CD4-positive, alpha-beta T cell treated with Interleukin-4 for 4 hours (primary cell): ENCODE results near the gene CST3.
"Not testable (repeated sequence)": the region's sequence is repeated elsewhere in the genome, so short reads cannot be mapped to it uniquely, and the experiment has no call there.

Experiments used
- DNase-seq: peaks from one replicate; pipeline ENCODE4 v3.0.0-alpha.2; 2020

The CST3 gene, protein sequence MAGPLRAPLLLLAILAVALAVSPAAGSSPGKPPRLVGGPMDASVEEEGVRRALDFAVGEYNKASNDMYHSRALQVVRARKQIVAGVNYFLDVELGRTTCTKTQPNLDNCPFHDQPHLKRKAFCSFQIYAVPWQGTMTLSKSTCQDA

DNA sequence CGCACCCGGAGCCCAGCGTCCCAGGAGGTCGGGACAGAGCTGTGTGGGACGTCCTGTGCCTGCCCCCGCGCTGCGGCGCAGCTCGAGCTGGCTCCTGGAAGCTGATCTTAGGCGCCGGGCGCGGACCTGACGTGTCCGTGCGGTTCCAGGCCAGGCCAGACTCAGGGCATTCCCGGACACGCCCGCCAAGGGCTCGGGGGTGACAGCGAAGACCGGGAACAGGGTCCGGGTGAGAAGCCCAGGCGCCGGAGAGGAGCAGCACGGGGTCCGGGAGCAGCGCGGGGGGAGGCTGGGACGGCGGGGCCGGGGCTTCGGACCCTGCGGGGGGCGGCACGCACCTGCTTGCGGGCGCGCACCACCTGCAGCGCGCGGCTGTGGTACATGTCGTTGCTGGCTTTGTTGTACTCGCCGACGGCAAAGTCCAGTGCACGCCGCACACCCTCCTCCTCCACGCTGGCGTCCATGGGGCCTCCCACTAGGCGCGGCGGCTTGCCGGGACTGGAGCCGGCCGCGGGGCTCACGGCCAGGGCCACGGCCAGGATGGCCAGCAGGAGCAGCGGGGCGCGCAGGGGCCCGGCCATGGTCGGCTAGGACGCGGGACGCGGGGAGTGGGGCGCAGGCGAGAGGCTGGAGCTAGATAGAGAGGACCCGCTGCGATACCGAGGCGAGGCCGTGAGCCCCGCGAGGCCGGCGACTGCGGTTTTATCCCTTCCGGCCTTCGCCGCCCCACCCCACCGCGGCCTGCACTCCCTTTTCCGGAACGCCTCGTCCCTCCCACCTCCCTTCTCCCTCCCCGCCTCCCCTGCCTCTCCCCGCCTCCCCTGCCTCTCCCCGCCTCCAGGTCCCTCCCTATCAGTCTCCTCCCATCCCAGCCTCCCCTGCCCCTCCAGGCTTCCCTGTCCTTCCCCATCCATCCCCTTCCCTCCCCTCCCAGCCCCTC lies at the start of gene CST3:
CST3 (minus strand) TSS at position 674 of the 940 bp plus-strand sequence; CDS start at position 581, 93 bp downstream.
- peak; percentile 9 for DNase-seq

DNA sequence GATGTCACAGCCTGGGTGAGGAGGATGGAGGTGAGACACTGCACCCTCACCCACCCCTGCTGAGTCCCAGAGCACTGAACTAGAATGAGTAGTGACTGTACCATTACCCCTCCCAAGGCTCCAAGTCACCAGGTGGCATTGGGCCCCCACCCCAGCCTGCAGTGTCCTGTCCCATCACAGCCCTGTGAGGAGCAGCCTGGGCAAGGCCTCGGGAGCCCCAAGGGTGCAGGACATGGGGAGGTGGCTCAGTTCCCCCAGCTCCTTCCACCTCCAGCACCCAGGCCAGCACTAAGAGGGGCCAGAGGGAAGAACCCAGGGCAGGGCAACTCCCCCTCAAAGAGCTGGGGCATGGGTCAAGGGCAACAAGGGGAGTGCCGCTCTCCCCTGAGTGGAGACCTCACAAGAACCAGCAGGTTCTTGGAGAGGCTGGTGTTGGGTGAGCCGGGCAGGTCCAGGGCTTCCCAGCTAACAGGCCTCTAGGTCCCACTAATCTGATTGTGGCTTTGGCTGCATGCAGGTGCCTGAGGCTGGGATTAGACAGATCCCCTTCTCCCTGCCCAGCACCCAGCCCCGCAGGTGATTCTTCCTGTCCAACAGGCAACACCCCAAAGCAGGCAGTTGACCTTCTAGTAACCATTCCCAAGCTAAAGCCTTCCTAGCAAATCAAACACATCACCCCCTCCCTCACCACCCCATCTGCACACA lies 48.4 kb upstream of the CST3 start:
- no peak for DNase-seq

DNA sequence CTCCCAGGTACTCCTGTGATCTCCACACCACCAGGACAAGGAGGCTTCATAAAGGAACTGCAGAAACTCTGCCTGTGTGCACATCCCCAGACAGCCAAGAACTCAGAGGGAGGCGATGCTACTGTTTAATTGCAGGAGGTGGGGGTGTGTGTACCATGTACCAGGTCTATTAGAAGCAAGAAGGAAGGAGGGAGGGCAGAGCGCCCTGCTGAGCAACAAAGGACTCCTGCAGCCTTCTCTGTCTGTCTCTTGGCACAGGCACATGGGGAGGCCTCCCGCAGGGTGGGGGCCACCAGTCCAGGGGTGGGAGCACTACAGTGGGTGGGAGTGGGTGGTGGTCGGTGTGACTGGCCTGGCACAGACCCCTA lies 47.8 kb upstream of the CST3 start:
- DNase-seq = not testable (repeated sequence)

DNA sequence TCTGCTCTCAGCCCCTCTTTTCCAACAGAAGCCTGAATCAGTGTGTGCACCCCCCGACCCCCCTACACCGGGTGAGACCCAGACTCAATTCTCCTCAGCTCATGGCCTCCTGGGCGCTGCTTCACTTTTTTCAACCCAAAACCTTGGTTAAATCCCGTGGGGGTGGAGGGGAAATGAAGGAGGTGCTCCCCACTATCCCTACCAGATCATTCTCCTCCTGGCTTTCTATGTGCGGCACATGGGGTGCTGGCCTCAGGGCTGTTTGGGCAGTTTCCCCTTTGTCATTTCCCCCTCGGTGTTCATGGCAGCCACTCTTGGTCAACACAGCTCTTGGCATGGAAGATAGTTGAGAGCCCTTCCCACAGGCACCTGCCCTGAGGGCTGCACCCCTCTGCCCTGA lies 46.5 kb upstream of the CST3 start:
- no peak for DNase-seq

GRCh38 chr20:23683807-23684206 lies 46.1 kb upstream of the CST3 start:
- DNase-seq = no peak

DNA sequence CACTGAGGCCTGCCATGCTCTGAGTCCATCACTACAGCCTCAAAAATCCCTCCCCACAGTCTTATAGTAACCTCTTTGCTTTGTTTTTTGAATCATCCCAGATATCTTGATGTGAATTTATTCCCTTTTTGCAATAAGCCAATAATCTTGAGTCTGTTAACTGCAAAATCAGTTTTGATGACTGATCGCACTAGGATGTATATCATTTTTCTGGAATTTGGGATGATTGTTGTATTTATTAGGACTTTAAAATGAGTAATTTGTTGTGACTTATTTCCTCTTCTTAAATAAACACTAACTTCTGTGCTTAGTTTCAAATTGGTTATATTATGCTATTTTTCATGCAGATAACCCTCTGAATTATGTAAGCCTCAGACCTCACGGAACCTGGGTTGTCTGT lies 45.5 kb upstream of the CST3 start:
- no peak for DNase-seq

DNA sequence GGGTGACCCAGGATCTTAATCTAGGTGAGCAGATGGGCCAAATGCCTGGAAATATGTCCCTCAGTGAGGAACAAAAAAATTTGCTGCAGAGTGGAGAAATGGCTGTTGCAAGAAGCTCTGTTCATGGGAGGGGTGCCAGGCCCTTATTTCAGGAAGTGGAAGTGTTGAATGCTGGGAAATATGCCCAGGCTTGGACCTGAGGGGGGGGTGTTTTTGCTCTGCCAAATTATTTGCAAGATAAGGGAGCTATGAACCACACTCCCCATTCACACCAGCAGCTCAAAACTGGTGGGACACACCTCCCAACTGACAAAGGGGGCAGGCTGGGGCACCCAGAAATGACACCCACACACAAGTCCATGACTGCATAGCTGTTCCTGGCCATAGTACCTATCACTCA lies 42.4 kb upstream of the CST3 start:
- no peak for DNase-seq

DNA sequence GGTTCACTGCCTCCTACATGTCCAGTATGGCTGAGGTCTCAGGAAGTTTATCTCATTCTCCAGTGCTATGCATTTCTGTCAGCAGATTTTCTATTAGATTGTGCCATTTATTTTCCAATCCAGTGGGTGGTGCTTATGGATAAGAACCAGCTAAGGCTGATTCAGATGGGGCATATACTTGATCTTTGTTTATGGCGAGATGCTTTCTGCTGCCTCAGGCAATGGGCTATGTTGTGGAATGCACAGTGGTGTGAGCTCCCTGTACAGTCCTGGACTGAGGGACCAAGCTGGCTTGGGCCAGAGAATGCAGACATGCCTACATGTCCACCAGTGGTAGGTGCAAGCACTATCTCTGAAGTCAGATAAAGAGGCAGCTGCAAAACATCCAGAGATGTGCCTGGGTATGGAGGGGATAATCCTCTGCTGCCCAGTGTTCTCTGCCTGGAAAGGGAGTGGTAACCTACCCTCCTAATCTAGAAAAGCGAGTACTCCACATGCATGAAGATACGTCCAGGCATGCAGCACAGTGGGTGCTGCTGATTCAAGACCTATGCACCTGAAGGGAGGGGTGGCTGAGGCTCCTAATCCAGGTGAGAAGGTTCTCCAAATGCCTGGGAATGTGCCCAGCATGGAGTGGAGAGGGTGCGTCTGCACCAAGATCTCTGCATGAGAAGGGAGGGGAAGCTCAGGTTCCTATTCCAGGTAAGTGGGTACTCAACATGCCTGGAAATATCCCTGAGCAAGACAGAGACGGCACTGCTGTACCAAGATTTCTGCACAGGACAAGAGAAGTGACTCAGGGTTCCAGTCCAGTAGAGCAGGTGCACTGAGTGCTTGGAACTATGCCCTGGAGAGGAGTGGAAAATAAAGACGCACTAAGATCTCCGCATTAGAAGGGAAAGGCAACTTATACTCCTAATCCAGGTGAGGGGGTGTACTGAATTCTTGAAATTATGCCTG lies 41.7 kb upstream of the CST3 start:
- no peak for DNase-seq

DNA sequence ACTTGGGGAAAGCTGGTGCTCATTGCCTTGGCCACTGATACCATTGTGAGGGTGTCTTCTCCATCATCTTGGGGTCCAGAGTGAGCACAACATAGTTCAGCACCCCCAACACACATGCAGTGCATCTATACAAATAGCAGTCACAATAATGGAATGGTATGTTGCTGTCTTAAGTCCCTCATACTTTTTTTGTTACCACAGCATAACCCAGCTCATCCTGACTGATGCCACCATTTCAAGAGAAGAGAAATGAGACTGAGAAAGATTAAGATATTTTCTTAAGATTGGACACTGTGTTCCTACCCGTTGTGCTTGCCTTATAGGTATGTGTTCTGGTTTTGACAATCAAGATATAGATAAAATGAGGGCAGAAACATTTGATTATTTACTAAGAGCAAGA lies 35.5 kb upstream of the CST3 start:
- DNase-seq = no peak

DNA sequence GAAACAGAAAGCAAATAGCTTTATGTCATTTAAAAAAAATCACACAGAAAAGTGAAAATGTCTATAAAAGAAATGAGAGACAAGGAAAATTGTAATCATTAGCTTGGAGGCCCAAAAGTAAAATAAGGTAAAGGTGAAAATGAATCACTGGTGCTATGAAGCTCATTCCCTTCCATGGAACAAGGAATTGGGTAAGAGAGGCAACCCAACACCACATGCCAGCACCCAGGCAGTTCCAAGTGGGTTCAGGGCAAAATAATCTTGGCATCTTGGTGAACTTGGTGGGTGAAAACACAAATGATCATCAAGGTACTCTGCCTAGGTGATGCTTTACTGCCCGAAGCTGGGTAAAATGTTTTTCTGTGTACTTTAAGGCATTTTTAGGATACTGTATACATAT lies 34.4 kb upstream of the CST3 start:
- DNase-seq = no peak

DNA sequence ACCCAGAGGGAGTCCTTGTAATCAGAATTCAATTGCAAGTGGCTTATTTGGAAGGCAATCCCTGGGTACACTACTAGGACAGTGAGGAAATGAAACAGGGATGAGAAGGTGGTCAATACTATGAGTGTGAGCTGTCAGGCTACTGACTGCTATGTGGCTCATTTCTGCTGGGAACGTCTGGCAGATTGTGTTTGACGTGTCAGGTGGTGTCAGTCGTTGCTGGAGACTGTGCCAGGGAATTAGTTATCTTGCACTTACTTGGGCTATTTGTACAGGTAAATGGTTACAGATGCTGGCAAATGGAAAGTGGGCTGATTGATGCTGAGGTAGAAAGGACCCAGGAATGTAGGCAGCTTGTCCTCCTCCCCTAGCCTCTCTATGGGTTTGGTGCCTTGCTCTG lies 33.7 kb upstream of the CST3 start:
- no peak for DNase-seq

DNA sequence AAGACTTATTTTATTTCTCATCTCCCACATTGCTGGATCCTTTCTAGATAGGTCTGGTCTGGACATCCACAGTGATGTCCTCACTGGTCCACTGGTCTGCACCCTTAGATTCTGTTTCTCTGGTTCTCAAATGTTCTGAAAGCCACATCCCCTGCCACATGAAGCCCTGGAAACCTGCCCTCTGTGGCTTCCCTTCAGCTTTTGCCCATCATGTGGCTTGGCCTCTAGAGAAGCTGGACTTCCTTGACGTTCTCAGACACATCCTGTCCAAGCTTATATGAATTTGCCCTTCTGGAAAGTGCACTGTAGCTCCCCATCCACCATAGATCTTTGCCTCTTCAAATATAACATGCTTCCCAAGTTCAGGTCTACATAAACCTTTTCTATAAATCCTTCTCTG lies 32.6 kb upstream of the CST3 start:
- DNase-seq = no peak

- DNase-seq = no peak
These were observed 32.1 kb upstream of the CST3 start for GRCh38 chr20:23669866-23670265.

DNA sequence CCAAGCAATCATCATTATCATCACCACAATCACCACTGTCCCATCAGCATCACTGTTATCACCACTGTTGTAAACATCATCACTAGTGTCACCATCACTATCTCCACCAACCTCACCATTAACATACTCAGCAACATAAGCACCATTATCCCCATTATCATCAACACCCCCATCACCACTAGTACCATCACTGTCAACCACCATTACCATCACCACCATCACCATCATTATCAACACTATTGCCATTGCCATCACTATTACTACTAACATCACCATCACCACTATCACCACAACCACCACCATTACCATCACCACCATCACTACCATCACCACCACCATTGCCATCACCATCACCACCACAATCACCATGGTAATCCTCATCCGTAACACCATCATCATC lies 31.6 kb upstream of the CST3 start:
- DNase-seq = no peak

DNA sequence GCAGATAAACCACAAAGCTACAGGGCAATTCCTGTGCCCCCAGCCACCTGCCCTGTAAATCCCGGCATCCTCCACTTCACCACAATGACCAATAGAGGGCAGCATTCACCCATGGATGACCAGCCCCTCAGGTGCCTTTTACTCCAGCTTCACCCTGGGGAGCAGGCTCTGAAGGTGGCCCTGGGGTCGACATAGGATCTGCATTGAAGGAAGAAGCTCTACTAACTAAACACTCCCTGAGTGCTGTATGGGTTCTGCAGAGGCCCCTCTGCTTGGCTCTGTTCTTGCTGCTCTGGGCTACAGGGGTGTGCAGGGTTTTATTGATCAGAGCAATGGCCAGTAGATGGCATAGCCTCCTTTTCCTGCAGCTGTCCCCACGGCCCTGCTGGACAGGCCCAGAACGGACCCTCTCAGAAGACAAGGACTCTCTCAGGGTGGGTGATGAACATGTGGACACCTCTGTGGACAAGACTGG lies 30.8 kb upstream of the CST3 start:
- peak; percentile 36 for DNase-seq

GRCh38 chr20:23667666-23668065 lies 29.9 kb upstream of the CST3 start:
- DNase-seq = no peak

DNA sequence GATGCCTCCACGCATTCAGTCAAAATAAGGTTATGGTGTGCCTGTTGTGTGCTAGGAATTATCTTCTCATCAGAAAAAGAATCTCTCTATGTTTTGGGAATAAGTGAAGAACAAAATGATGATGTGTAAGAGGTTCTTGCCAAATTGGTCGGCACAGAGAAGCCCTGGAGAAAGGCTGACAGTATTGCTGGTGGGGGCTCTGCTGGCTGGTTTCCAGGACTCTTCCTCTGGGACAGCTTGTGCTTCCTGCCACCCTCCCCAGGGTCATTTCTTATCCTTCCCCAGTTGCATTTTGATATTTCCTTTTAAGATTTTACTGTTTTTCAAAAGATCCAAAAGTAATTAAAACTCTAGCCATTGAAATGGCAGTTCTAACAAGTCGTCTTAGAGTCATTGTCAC lies 28.9 kb upstream of the CST3 start:
- no peak for DNase-seq

GRCh38 chr20:23666189-23666588 lies 28.4 kb upstream of the CST3 start:
- DNase-seq = no peak

- DNase-seq = no peak
These were observed 27.2 kb upstream of the CST3 start for GRCh38 chr20:23664954-23665353.

DNA sequence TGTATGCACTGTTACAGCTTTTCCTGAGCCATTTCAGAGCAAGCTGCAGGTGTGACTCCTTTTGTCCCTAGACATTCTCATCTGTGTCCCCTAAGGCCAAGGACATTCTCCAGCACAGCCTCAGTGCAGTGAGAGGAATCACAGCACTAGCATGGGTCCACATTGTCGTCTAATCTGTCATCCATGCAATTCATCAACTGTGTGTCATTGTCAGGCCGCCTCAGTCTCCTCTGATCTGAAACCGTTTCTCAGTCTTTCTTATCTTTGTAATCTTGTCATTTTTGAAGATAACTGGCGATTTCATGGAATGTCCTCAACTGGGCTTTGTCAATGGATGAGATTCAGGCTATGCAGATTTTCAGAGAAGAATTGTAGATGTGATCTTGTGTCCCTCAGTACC lies 26.3 kb upstream of the CST3 start:
- DNase-seq = not testable (repeated sequence)

GRCh38 chr20:23663180-23663579 lies 25.4 kb upstream of the CST3 start:
- no peak for DNase-seq

- DNase-seq = no peak
These were observed 24.6 kb upstream of the CST3 start for GRCh38 chr20:23662276-23662870.
